Activated naive CD4-positive, alpha-beta T cell treated with anti-CD3 and anti-CD28 coated beads, Interleukin-2, amount 50 U/mL, for 72 hours (primary cell): ENCODE data around the gene NUDT9. TPM values are rescaled to one million over a fixed set of nuclear protein-coding genes. Genes with fewer than 3 reads are reported as not detected.
"Not testable (repeated sequence)": the region's sequence is repeated elsewhere in the genome, so short reads cannot be mapped to it uniquely, and the experiment has no call there.

Experiments
- ATAC-seq, 2 donors: fragments of 150-1000 bp; cut with Tn5 transposase; 2 replicates each; pipeline ENCODE4 v1.10.0; 2021; ENCODE audit warnings: mild to moderate bottlenecking in 2 of 2, moderate library complexity in 2 of 2
- DNase-seq, 2 donors: peaks; one replicate each; pipeline ENCODE4 v3.0.0; 2021 to 2022; ENCODE audit warnings: low spot score in 2 of 2
- H3K27ac Mint-ChIP-seq, 2 donors: one replicate each; pipeline ENCODE4 v1.8.0; 2022; ENCODE audit warnings: mild to moderate bottlenecking in 2 of 2, mixed read lengths in 2 of 2
- H3K36me3 Mint-ChIP-seq, 2 donors: one replicate each; pipeline ENCODE4 v1.8.0; 2022; ENCODE audit warnings: mixed read lengths in 2 of 2
- H3K9me3 Mint-ChIP-seq, 2 donors: one replicate each; pipeline ENCODE4 v1.8.0; 2022; ENCODE audit warnings: mixed read lengths in 2 of 2
- total RNA-seq, 2 donors: library from RNA; stranded (reverse); gene quantifications; one replicate each; pipeline ENCODE4 v1.2.3, GENCODE V29; 2022

NUDT9 gene
- total RNA-seq, 2 donors from 2014 or later = 9.7 to 12.0 TPM

- Mint-ChIP-seq H3K27ac (no peak overlapping the region), H3K9me3 (no peaks in the 10 kb centered on the region), H3K36me3 (peaks cover 0 to 11% of the 10 kb centered on the region in 2 donors)
- ATAC-seq = no peak
- DNase-seq = no peak
Observed at GRCh38 chr4:87426865-87427517, 4.6 kb downstream of the NUDT9 start.

- ATAC-seq (no peak), DNase-seq (no peak)
- H3K36me3 Mint-ChIP-seq = peaks cover 0 to 6% of the 10 kb centered on the region in 2 donors
- H3K9me3 Mint-ChIP-seq = no peaks in the 10 kb centered on the region
- no peak overlapping the region for H3K27ac Mint-ChIP-seq
Observed at GRCh38 chr4:87427518-87427868, 5.1 kb downstream of the NUDT9 start.

- no peak for ATAC-seq
Observed at GRCh38 chr4:87428979-87429378, 6.6 kb downstream of the NUDT9 start.

GRCh38 chr4:87430038-87430437 is 7.7 kb downstream of the NUDT9 start:
- Mint-ChIP-seq H3K36me3 (no peaks in the 10 kb centered on the region), H3K9me3 (no peaks in the 10 kb centered on the region), H3K27ac (no peak overlapping the region)
- ATAC-seq (no peak), DNase-seq (no peak)

More at GRCh38 chr4:87428979-87429378, 6.6 kb downstream of the NUDT9 start:
- H3K36me3 Mint-ChIP-seq = no peaks in the 10 kb centered on the region
- H3K27ac Mint-ChIP-seq = no peak overlapping the region
- no peaks in the 10 kb centered on the region for H3K9me3 Mint-ChIP-seq
- no peak for DNase-seq

- peaks cover 0 to 10% of the 10 kb centered on the region in 2 donors for H3K36me3 Mint-ChIP-seq
- DNase-seq = no peak
- no peak for ATAC-seq
- no peak overlapping the region for H3K27ac Mint-ChIP-seq
- H3K9me3 Mint-ChIP-seq = no peaks in the 10 kb centered on the region
Observed at GRCh38 chr4:87433342-87433741, 11.0 kb downstream of the NUDT9 start.

- peaks cover 0 to 5% of the 10 kb centered on the region in 2 donors for H3K36me3 Mint-ChIP-seq
- DNase-seq (no peak), ATAC-seq (no peak)
- no peaks in the 10 kb centered on the region for H3K9me3 Mint-ChIP-seq
- no peak overlapping the region for H3K27ac Mint-ChIP-seq
Observed at GRCh38 chr4:87442889-87443288, 20.5 kb downstream of the NUDT9 start.

GRCh38 chr4:87444741-87445140 is 22.4 kb downstream of the NUDT9 start:
- ATAC-seq (no peak), DNase-seq (no peak)
- Mint-ChIP-seq H3K27ac (no peak overlapping the region), H3K9me3 (no peaks in the 10 kb centered on the region), H3K36me3 (no peaks in the 10 kb centered on the region)

GRCh38 chr4:87445964-87446363 is 23.6 kb downstream of the NUDT9 start:
- ATAC-seq (no peak), DNase-seq (no peak)
- Mint-ChIP-seq H3K36me3 (no peaks in the 10 kb centered on the region), H3K9me3 (no peaks in the 10 kb centered on the region), H3K27ac (no peak overlapping the region)

- H3K36me3 Mint-ChIP-seq, H3K27ac Mint-ChIP-seq, DNase-seq, H3K9me3 Mint-ChIP-seq, ATAC-seq: not testable (repeated sequence)
Observed at GRCh38 chr4:87446375-87446774, 24.0 kb downstream of the NUDT9 start.

- Mint-ChIP-seq H3K9me3 (no peaks in the 10 kb centered on the region), H3K27ac (no peak overlapping the region), H3K36me3 (no peaks in the 10 kb centered on the region)
- DNase-seq = no peak
- no peak for ATAC-seq
Observed at GRCh38 chr4:87451537-87451936, 29.2 kb downstream of the NUDT9 start.

GRCh38 chr4:87458913-87459312 is 36.5 kb downstream of the NUDT9 start:
- DNase-seq = no peak
- Mint-ChIP-seq H3K27ac (no peak overlapping the region), H3K9me3 (no peaks in the 10 kb centered on the region), H3K36me3 (peaks cover 5 to 13% of the 10 kb centered on the region in 2 donors)
- no peak for ATAC-seq

- Mint-ChIP-seq H3K27ac (no peak overlapping the region), H3K9me3 (no peaks in the 10 kb centered on the region), H3K36me3 (peaks cover 5 to 13% of the 10 kb centered on the region in 2 donors)
- DNase-seq = no peak
- no peak for ATAC-seq
Observed at GRCh38 chr4:87461281-87461700, 38.9 kb downstream of the NUDT9 start.

GRCh38 chr4:87462102-87462501 is 39.7 kb downstream of the NUDT9 start:
- H3K9me3 Mint-ChIP-seq = no peaks in the 10 kb centered on the region
- ATAC-seq (no peak), DNase-seq (no peak)

GRCh38 chr4:87465739-87466366 is 43.5 kb downstream of the NUDT9 start:
- DNase-seq = peak in 1 of 2 donors; percentile 9
- H3K9me3 Mint-ChIP-seq = no peaks in the 10 kb centered on the region
- H3K36me3 Mint-ChIP-seq = no peaks in the 10 kb centered on the region
- ATAC-seq = no peak
- H3K27ac Mint-ChIP-seq = no peak overlapping the region

More at GRCh38 chr4:87462102-87462501, 39.7 kb downstream of the NUDT9 start:
- Mint-ChIP-seq H3K36me3 (peaks cover 5 to 13% of the 10 kb centered on the region in 2 donors), H3K27ac (no peak overlapping the region)

- DNase-seq (no peak), ATAC-seq (peak in 1 of 2 donors; percentile 24)
- Mint-ChIP-seq H3K36me3 (no peaks in the 10 kb centered on the region), H3K9me3 (no peaks in the 10 kb centered on the region), H3K27ac (peak overlapping the region in 1 of 2 donors; percentile 47)
Observed at GRCh38 chr4:87469390-87469789, 47.0 kb downstream of the NUDT9 start.

GRCh38 chr4:87476934-87477333 is 54.6 kb downstream of the NUDT9 start:
- no peaks in the 10 kb centered on the region for H3K9me3 Mint-ChIP-seq
- no peaks in the 10 kb centered on the region for H3K36me3 Mint-ChIP-seq
- no peak overlapping the region for H3K27ac Mint-ChIP-seq
- DNase-seq (no peak), ATAC-seq (no peak)

GRCh38 chr4:87478732-87479250 is 56.4 kb downstream of the NUDT9 start:
- H3K36me3 Mint-ChIP-seq = no peaks in the 10 kb centered on the region
- H3K27ac Mint-ChIP-seq = no peak overlapping the region
- no peak for ATAC-seq
- no peak for DNase-seq
- no peaks in the 10 kb centered on the region for H3K9me3 Mint-ChIP-seq

GRCh38 chr4:87481377-87481776 is 59.0 kb downstream of the NUDT9 start:
- Mint-ChIP-seq H3K36me3 (no peaks in the 10 kb centered on the region), H3K27ac (no peak overlapping the region), H3K9me3 (no peaks in the 10 kb centered on the region)
- no peak for DNase-seq
- ATAC-seq = no peak
